Activated naive CD4-positive, alpha-beta T cell treated with anti-CD3 and anti-CD28 coated beads, Interleukin-2, amount 50 U/mL, for 24 hours (primary cell): Measurements from ENCODE around the gene RNF2.

ENCODE experiments used
- H3K27ac Mint-ChIP-seq: one replicate; pipeline ENCODE4 v1.8.0; 2021; ENCODE audit warnings: mild to moderate bottlenecking, mixed read lengths
- H3K27me3 Mint-ChIP-seq: one replicate; pipeline ENCODE4 v1.8.0; 2021; ENCODE audit warnings: mixed read lengths
- H3K36me3 Mint-ChIP-seq: one replicate; pipeline ENCODE4 v1.8.0; 2021; ENCODE audit warnings: mixed read lengths
- H3K4me1 Mint-ChIP-seq: one replicate; pipeline ENCODE4 v1.8.0; 2021; ENCODE audit warnings: mixed read lengths
- H3K4me3 Mint-ChIP-seq: one replicate; pipeline ENCODE4 v1.8.0; 2021; ENCODE audit warnings: mild to moderate bottlenecking, mixed read lengths
- H3K9me3 Mint-ChIP-seq: one replicate; pipeline ENCODE4 v1.8.0; 2021; ENCODE audit warnings: mixed read lengths

The RNF2 gene

DNA sequence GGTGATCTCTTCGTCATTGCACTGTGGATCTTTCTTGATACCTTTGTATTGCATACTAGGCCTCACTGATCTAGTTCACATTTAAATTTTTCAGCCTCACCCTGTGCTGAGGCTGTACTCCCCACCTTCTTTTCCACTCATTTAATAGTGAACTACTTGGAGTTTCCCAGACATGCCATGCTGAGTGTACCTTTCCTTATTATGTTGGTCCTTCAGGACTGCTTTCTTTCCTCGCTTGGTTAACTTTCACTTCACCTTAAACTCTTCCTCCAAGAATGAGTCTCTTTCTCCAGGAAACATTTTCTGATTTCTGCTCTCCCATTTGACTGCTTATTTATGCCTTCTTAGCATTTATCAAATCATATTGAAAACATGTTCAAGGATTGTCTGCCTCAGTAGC, 20.8 kb downstream of the RNF2 start:
- Mint-ChIP-seq H3K4me3 (no peak overlapping the region), H3K27me3 (no peaks in the 10 kb centered on the region), H3K4me1 (peaks cover 71% of the 10 kb centered on the region), H3K9me3 (peaks cover 4% of the 10 kb centered on the region), H3K27ac (no peak overlapping the region), H3K36me3 (peaks cover 19% of the 10 kb centered on the region)

- Mint-ChIP-seq H3K27ac (no peak overlapping the region), H3K36me3 (peaks cover 24% of the 10 kb centered on the region), H3K4me1 (peaks cover 73% of the 10 kb centered on the region), H3K27me3 (no peaks in the 10 kb centered on the region), H3K9me3 (peaks cover 4% of the 10 kb centered on the region), H3K4me3 (no peak overlapping the region)
These were observed 23.0 kb downstream of the RNF2 start for GRCh38 chr1:185068341-185068740.

DNA sequence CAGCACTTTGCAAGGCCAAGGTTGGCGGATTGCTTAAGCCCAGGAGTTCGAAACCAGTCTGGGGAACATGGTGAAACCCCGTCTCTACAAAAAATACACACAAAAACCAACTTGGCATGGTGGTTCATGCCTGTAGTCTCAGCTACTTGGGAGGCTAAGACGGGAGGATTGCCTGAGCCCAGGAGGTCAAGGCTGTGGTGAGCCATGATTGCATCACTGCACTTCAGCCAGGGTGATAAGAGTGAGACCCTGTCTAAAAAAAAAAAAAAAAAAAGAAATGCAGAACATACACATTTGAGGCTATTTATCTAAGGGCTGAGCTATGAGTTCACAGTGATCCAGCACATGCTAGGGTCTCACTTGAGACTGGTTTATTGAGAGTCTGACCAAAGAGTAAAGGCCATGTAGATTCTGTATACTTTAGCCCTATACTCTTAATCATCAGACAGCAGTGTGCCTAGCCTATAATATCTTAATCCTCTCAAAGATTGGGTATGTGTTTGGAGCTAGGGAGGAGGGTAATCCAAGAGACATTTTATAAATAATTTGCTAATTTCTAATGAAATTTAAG, 23.9 kb downstream of the RNF2 start:
- Mint-ChIP-seq H3K27me3 (no peaks in the 10 kb centered on the region), H3K36me3 (peaks cover 22% of the 10 kb centered on the region), H3K4me3 (no peak overlapping the region), H3K27ac (no peak overlapping the region), H3K4me1 (peaks cover 73% of the 10 kb centered on the region), H3K9me3 (peaks cover 4% of the 10 kb centered on the region)

DNA sequence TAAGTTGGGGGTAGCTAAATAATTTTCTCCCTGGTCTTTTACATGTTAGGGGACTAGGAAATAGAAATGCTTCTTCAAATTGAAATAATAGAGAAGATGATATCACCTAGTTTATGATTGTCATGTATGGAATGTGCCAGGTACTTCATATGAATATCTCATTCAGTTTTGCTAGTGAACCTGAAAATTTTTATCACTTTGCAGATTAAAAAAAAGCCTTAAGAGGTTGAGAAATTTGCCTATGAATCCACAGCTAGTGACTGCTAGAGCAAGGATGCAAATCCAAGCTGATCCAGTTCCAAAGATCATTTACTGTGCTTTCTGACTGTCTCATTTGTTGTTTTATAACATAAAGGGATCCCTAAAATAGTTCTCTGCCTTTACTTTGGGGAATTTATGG, 24.7 kb downstream of the RNF2 start:
- Mint-ChIP-seq H3K27ac (no peak overlapping the region), H3K27me3 (no peaks in the 10 kb centered on the region), H3K4me3 (no peak overlapping the region), H3K4me1 (peaks cover 73% of the 10 kb centered on the region), H3K36me3 (peaks cover 23% of the 10 kb centered on the region), H3K9me3 (peaks cover 4% of the 10 kb centered on the region)

- Mint-ChIP-seq H3K36me3 (peaks cover 19% of the 10 kb centered on the region), H3K27ac (no peak overlapping the region), H3K4me3 (no peak overlapping the region), H3K4me1 (peaks cover 66% of the 10 kb centered on the region), H3K27me3 (no peaks in the 10 kb centered on the region), H3K9me3 (peaks cover 4% of the 10 kb centered on the region)
These were observed 28.4 kb downstream of the RNF2 start for GRCh38 chr1:185073725-185074124.

DNA sequence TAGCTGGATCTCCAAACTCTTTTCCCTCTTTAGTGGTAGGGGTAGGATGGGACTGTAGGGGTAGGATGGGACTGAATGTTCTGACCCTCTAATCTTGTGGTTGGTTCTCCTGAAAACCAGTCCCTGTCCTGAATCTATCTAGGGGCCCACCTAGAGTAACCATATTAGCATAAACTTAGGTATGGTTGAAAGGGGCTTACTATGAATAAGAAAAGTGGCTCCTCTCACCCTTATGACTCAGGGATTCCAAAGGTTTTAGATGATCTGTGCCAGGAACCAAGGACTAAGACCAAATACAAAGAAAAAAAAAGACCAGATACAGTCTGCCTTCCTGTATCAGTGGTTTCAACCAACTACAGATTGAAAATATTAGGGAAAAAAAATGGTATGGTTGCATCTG, 28.9 kb downstream of the RNF2 start:
- H3K27ac Mint-ChIP-seq, result no peak overlapping the region
- H3K36me3 Mint-ChIP-seq, result peaks cover 19% of the 10 kb centered on the region
- H3K9me3 Mint-ChIP-seq, result peaks cover 4% of the 10 kb centered on the region
- peaks cover 69% of the 10 kb centered on the region for H3K4me1 Mint-ChIP-seq
- H3K27me3 Mint-ChIP-seq, result no peaks in the 10 kb centered on the region
- no peak overlapping the region for H3K4me3 Mint-ChIP-seq

GRCh38 chr1:185075476-185075875, 30.1 kb downstream of the RNF2 start:
- no peaks in the 10 kb centered on the region for H3K27me3 Mint-ChIP-seq
- H3K27ac Mint-ChIP-seq, result peak overlapping the region; percentile 47
- H3K36me3 Mint-ChIP-seq, result peaks cover 22% of the 10 kb centered on the region
- no peak overlapping the region for H3K4me3 Mint-ChIP-seq
- H3K9me3 Mint-ChIP-seq, result peaks cover 4% of the 10 kb centered on the region
- peaks cover 73% of the 10 kb centered on the region for H3K4me1 Mint-ChIP-seq

GRCh38 chr1:185077374-185077773, 32.0 kb downstream of the RNF2 start:
- H3K4me1 Mint-ChIP-seq, result peaks cover 62% of the 10 kb centered on the region
- H3K27ac Mint-ChIP-seq, result no peak overlapping the region
- peaks cover 14% of the 10 kb centered on the region for H3K36me3 Mint-ChIP-seq
- H3K4me3 Mint-ChIP-seq, result no peak overlapping the region
- no peaks in the 10 kb centered on the region for H3K27me3 Mint-ChIP-seq
- no peaks in the 10 kb centered on the region for H3K9me3 Mint-ChIP-seq

DNA sequence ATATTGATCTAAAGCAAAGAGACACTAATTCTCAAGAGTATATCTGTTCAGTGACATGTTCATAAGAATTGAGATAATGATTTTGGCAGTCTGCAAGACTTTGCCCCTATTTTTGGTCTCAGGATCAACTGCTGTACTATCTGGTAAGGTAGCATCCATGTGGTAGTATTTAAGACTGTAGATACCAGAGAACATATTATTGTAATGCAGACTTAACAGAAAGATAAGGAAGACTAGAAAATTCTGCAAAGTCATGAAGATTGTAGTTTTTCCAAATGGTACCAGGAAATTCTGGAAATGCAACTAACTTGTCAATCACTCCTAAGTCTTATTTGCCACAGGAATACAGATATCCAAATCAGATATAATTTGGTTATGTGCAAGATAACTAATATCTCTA, 35.1 kb downstream of the RNF2 start:
- Mint-ChIP-seq H3K27ac (no peak overlapping the region), H3K4me3 (no peak overlapping the region), H3K27me3 (no peaks in the 10 kb centered on the region), H3K9me3 (no peaks in the 10 kb centered on the region), H3K36me3 (peaks cover 10% of the 10 kb centered on the region), H3K4me1 (peaks cover 48% of the 10 kb centered on the region)

DNA sequence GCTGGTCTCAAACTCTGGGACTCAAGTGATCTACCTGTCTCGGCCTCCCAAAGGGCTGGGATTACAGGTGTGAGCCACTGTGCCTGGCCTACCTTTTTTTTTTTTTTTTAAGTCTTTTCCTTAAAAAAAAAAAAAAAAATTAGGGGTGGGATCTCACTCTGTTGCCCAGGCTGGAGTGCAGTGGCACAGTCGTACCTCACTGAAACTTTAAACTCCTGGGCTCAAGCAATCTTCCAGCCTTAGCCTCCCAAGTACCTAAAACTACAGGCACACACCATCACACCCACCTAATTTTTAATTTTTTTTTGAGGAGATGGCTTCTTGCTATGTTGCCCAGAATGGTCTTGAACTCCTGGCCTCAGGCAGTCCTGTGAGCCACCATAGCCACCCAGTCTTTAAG, 38.5 kb downstream of the RNF2 start:
- Mint-ChIP-seq H3K4me3 (no peak overlapping the region), H3K4me1 (peaks cover 40% of the 10 kb centered on the region), H3K36me3 (peaks cover 24% of the 10 kb centered on the region), H3K27ac (no peak overlapping the region), H3K27me3 (no peaks in the 10 kb centered on the region), H3K9me3 (no peaks in the 10 kb centered on the region)

GRCh38 chr1:185087101-185087500, 41.7 kb downstream of the RNF2 start:
- H3K36me3 Mint-ChIP-seq, result peaks cover 27% of the 10 kb centered on the region
- H3K9me3 Mint-ChIP-seq, result no peaks in the 10 kb centered on the region
- no peak overlapping the region for H3K4me3 Mint-ChIP-seq
- no peak overlapping the region for H3K27ac Mint-ChIP-seq
- no peaks in the 10 kb centered on the region for H3K27me3 Mint-ChIP-seq
- peaks cover 25% of the 10 kb centered on the region for H3K4me1 Mint-ChIP-seq

- no peaks in the 10 kb centered on the region for H3K27me3 Mint-ChIP-seq
- peaks cover 27% of the 10 kb centered on the region for H3K36me3 Mint-ChIP-seq
- H3K4me1 Mint-ChIP-seq, result peaks cover 25% of the 10 kb centered on the region
- no peak overlapping the region for H3K27ac Mint-ChIP-seq
- H3K4me3 Mint-ChIP-seq, result no peak overlapping the region
- no peaks in the 10 kb centered on the region for H3K9me3 Mint-ChIP-seq
These were observed 42.4 kb downstream of the RNF2 start for GRCh38 chr1:185087746-185088145.

GRCh38 chr1:185091480-185091879, 46.1 kb downstream of the RNF2 start:
- H3K36me3 Mint-ChIP-seq, result peaks cover 34% of the 10 kb centered on the region
- no peaks in the 10 kb centered on the region for H3K27me3 Mint-ChIP-seq

DNA sequence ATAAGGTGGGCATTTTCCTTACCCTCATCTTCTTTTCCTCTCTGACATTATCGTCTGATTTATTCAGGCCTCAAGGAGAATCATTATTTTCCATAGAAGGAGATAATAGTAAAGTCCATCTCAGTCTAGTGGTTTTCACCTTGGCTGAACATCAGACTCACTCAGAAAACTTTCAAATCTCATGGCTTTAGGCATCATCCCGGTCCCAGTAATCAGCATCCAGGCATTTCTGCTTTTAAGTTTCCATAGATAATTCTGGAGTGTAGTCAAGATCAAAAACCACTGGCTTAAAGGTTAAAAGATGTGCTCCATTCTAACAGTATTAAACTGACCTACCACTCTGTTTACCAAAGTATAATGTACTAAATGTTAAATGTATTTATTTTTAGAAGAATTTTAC, 49.4 kb downstream of the RNF2 start:
- no peak overlapping the region for H3K27ac Mint-ChIP-seq
- no peaks in the 10 kb centered on the region for H3K9me3 Mint-ChIP-seq
- H3K27me3 Mint-ChIP-seq, result no peaks in the 10 kb centered on the region
- peaks cover 25% of the 10 kb centered on the region for H3K36me3 Mint-ChIP-seq
- H3K4me1 Mint-ChIP-seq, result no peaks in the 10 kb centered on the region
- no peak overlapping the region for H3K4me3 Mint-ChIP-seq

More at GRCh38 chr1:185091480-185091879, 46.1 kb downstream of the RNF2 start:
- H3K9me3 Mint-ChIP-seq, result no peaks in the 10 kb centered on the region
- H3K4me3 Mint-ChIP-seq, result no peak overlapping the region
- peaks cover under 1% of the 10 kb centered on the region for H3K4me1 Mint-ChIP-seq
- no peak overlapping the region for H3K27ac Mint-ChIP-seq

GRCh38 chr1:185096531-185096930, 51.2 kb downstream of the RNF2 start:
- no peak overlapping the region for H3K4me3 Mint-ChIP-seq
- no peaks in the 10 kb centered on the region for H3K9me3 Mint-ChIP-seq
- no peak overlapping the region for H3K27ac Mint-ChIP-seq
- no peaks in the 10 kb centered on the region for H3K27me3 Mint-ChIP-seq
- no peaks in the 10 kb centered on the region for H3K4me1 Mint-ChIP-seq
- peaks cover 33% of the 10 kb centered on the region for H3K36me3 Mint-ChIP-seq

GRCh38 chr1:185104083-185104482, 58.7 kb downstream of the RNF2 start:
- Mint-ChIP-seq H3K9me3 (no peaks in the 10 kb centered on the region), H3K36me3 (peaks cover 23% of the 10 kb centered on the region), H3K4me3 (no peak overlapping the region), H3K27me3 (no peaks in the 10 kb centered on the region), H3K27ac (no peak overlapping the region), H3K4me1 (no peaks in the 10 kb centered on the region)

DNA sequence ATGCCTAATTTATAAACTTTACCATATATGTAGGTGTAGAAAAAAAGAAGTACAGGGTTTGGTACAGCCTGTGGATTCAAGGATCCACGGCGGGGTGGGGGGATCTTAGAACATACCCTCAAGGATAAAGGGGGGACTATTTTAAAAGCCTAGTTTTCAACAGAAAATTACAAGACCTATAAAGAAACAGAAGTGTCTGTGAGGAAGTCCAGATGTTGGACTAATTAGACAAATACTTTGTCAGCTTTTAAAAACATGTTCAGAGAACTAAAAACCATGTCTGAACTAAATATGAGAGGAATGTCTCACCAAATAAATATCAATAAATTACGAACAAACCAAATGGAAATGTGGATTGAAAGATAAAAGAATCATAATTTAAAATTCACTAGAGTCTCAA, 59.8 kb downstream of the RNF2 start:
- peaks cover 22% of the 10 kb centered on the region for H3K36me3 Mint-ChIP-seq
- H3K4me3 Mint-ChIP-seq, result no peak overlapping the region
- H3K27ac Mint-ChIP-seq, result no peak overlapping the region
- H3K9me3 Mint-ChIP-seq, result no peaks in the 10 kb centered on the region
- no peaks in the 10 kb centered on the region for H3K4me1 Mint-ChIP-seq
- H3K27me3 Mint-ChIP-seq, result no peaks in the 10 kb centered on the region
